ENCODE results near the gene FGF23. TPM values are rescaled to one million over a fixed set of nuclear protein-coding genes. Genes with fewer than 3 reads are reported as not detected.

FGF23 gene
- total RNA-seq, 1 experiment from 2014 or later = not detected

DNA sequence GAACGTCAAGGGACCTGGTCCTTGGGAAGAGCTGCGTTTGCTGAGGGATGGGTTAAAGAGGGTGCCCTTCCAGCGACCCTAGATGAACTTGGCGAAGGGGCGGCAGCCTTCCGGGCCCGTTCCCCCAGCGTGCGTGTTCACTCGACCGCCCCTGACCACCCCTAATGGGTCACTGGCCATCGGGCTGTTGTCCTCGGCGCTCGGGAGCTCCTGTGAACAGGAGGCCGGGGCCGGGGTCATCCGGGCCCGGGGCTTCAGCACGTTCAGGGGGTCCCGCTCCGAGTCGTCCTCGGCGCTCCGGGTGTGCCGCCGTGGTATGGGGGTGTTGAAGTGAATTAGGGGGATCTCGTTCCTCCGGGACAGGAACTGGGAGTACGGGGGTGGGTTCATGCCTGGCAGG, 9.2 kb downstream of the FGF23 start:
- no peak overlapping the region for H3K27ac ChIP-seq (ENCODE audit: low read depth, low read length, poor library complexity, severe bottlenecking)
- H3K4me3 ChIP-seq (ENCODE audit: low read depth, low read length, poor library complexity, severe bottlenecking) = no peak overlapping the region
- H3K36me3 ChIP-seq (ENCODE audit: insufficient read depth, low read length, poor library complexity, severe bottlenecking) = no peaks in the 10 kb centered on the region
- POLR2A ChIA-PET (ENCODE audit: low non-redundant PET) = no interaction called here
- H3K4me1 ChIP-seq (ENCODE audit: insufficient read depth, low read length, poor library complexity, severe bottlenecking) = no peaks in the 10 kb centered on the region
- DNase-seq (ENCODE audit: low spot score) = no peak
- H3K9me3 ChIP-seq (ENCODE audit: low read depth, low read length, poor library complexity, severe bottlenecking) = no peaks in the 10 kb centered on the region
- no TSS peak for BruUV-seq (replicated peaks)
- no peak for TF ChIP-seq CTCF (conservative IDR thresholded peaks at IDR 0.05; ENCODE audit: low read depth, low read length)
- CTCF ChIA-PET = no interaction called here
- H3K27me3 ChIP-seq (replicated peaks; ENCODE audit: insufficient read depth, low read depth, low read length, poor library complexity) = peaks cover 28% of the 10 kb centered on the region
- intact Hi-C loops (cut with micrococcal nuclease; ENCODE audit: unreplicated experiment) = no loop called here

GRCh38 chr12:4369548-4369947, 10.0 kb downstream of the FGF23 start:
- no peak overlapping the region for H3K4me3 ChIP-seq (ENCODE audit: low read depth, low read length, poor library complexity, severe bottlenecking)
- H3K4me1 ChIP-seq (ENCODE audit: insufficient read depth, low read length, poor library complexity, severe bottlenecking) = no peaks in the 10 kb centered on the region
- H3K36me3 ChIP-seq (ENCODE audit: insufficient read depth, low read length, poor library complexity, severe bottlenecking) = no peaks in the 10 kb centered on the region
- ChIA-PET POLR2A (ENCODE audit: low non-redundant PET) (no interaction called here), CTCF (no interaction called here)
- no TSS peak for BruUV-seq (replicated peaks)
- H3K9me3 ChIP-seq (ENCODE audit: low read depth, low read length, poor library complexity, severe bottlenecking) = no peaks in the 10 kb centered on the region
- peaks cover 27% of the 10 kb centered on the region for H3K27me3 ChIP-seq (replicated peaks; ENCODE audit: insufficient read depth, low read depth, low read length, poor library complexity)
- no peak overlapping the region for H3K27ac ChIP-seq (ENCODE audit: low read depth, low read length, poor library complexity, severe bottlenecking)
- DNase-seq (ENCODE audit: low spot score) = no peak
- intact Hi-C loops (cut with micrococcal nuclease; ENCODE audit: unreplicated experiment) = no loop called here
- TF ChIP-seq EZH2 (IDR thresholded peaks at IDR 0.05; ENCODE audit: borderline replicate concordance, low read depth, low read length, poor library complexity, severe bottlenecking) (no peak), CTCF (conservative IDR thresholded peaks at IDR 0.05; ENCODE audit: low read depth, low read length) (no peak)

DNA sequence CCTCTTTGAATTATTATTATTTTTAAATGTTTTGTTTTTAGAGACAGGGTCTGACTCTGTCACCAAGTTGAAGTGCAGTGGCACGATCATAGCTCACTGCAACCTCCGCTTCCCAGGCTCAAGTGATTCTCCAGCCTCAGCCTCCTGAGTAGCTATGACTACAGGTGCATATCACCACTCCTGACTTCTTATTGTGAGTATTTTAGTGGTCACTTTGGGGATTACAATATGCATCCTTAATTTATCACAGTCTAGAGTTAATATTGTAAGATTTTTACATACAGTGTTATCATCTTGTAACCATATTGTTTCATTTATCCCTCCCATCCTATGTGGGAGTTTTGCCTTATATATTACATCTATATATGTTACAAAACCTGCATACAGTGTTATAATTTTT, 13.4 kb downstream of the FGF23 start:
- Histone ChIP-seq H3K27me3 (replicated peaks; ENCODE audit: insufficient read depth, low read depth, low read length, poor library complexity) (peaks cover 51% of the 10 kb centered on the region), H3K9me3 (ENCODE audit: low read depth, low read length, poor library complexity, severe bottlenecking) (no peaks in the 10 kb centered on the region), H3K4me3 (ENCODE audit: low read depth, low read length, poor library complexity, severe bottlenecking) (no peak overlapping the region), H3K36me3 (ENCODE audit: insufficient read depth, low read length, poor library complexity, severe bottlenecking) (no peaks in the 10 kb centered on the region), H3K4me1 (ENCODE audit: insufficient read depth, low read length, poor library complexity, severe bottlenecking) (no peaks in the 10 kb centered on the region), H3K27ac (ENCODE audit: low read depth, low read length, poor library complexity, severe bottlenecking) (no peak overlapping the region)
- BruUV-seq (replicated peaks) = no TSS peak
- intact Hi-C loops (cut with micrococcal nuclease; ENCODE audit: unreplicated experiment) = no loop called here
- no peak for DNase-seq (ENCODE audit: low spot score)
- ChIA-PET CTCF (no interaction called here), POLR2A (ENCODE audit: low non-redundant PET) (no interaction called here)
- TF ChIP-seq CTCF (conservative IDR thresholded peaks at IDR 0.05; ENCODE audit: low read depth, low read length) = no peak
- TF ChIP-seq EZH2 (IDR thresholded peaks at IDR 0.05; ENCODE audit: borderline replicate concordance, low read depth, low read length, poor library complexity, severe bottlenecking) = no peak

Data from A673 (cell line).